ENCODE data around the gene SLC29A4. TPM values are rescaled to one million over a fixed set of nuclear protein-coding genes. Genes with fewer than 3 reads are reported as not detected.
"Not testable (repeated sequence)": the region's sequence is repeated elsewhere in the genome, so short reads cannot be mapped to it uniquely, and the experiment has no call there.

The SLC29A4 gene
- total RNA-seq, 1 experiment from 2014 or later: 6.9 TPM

GRCh38 chr7:5296015-5296610, 13.4 kb downstream of the SLC29A4 start:
- no peak for DNase-seq (ENCODE audit: low read depth)

DNA sequence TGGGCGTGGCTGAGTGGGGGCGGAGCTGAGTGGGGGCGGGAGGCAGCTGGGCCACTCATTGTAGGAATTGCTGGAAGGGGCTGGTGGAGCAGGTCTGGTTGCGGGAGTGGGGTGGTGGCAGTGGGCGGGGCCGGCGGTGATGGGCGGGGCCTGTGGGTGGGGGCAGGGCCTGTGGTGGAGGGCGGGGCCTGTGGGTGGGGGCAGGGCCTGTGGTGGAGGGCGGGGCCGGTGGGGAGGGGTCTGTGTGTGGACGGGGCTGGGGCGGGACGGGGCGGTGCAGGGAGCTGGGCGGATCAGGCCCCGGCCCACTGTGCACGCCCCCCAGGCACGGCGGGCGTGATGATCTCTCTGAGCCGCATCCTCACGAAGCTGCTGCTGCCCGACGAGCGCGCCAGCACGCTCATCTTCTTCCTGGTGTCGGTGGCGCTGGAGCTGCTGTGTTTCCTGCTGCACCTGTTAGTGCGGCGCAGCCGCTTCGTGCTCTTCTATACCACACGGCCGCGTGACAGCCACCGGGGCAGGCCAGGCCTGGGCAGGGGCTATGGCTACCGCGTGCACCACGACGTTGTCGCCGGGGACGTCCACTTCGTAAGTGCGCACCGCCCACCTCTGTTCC, 14.0 kb downstream of the SLC29A4 start:
- no peak for DNase-seq (ENCODE audit: low read depth)

DNA sequence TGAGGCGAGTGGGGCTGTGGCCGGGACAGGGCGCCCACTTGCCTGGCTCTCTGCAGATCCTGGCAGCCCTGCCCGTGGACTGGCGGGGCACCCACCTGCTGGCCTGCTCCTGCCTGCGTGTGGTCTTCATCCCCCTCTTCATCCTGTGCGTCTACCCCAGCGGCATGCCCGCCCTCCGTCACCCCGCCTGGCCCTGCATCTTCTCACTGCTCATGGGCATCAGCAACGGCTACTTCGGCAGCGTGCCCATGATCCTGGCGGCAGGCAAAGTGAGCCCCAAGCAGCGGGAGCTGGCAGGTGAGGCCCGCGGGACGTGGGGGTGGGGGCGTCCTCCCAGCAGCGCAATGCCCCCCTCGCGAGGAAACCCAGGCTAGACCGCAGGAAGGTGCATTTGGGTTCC, 17.6 kb downstream of the SLC29A4 start:
- no peak for DNase-seq (ENCODE audit: low read depth)

DNA sequence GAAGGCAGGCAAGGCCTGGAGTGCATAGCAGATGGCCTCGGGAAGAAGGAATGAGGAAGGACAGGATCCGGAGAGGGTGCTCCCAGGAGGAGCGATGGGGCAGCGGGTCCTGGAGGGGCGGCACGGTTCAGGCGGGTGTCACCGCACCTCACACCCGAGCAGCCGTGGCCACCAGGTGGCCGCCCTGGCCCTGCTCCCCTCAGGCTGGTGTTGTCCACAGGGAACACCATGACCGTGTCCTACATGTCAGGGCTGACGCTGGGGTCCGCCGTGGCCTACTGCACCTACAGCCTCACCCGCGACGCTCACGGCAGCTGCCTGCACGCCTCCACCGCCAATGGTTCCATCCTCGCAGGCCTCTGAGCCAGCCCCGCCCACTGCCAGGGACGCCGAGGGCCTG, 19.8 kb downstream of the SLC29A4 start:
- DNase-seq (ENCODE audit: low read depth): no peak

DNA sequence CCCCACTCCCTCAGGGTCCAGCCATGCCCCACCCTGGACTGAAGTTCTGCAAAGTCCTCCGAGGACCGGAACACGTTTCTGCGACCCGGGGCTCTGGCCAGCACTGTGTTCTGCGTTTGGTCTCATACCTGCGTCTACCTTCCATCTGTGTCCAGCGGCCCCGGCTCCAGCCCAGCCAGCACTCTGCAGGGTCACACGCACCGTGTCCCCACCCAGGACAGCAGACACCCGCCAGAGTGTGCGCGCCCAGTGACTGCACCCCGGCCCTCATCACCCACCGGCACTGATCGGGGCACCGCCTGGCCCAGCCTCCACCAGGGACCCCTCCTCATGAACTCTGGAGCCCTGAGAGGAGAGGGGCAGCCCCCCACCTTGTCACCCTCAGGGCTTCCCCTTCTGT, 20.3 kb downstream of the SLC29A4 start:
- no peak for DNase-seq (ENCODE audit: low read depth)

- no peak for DNase-seq (ENCODE audit: low read depth)
Observed at GRCh38 chr7:5303591-5304505, 21.1 kb downstream of the SLC29A4 start.

DNA sequence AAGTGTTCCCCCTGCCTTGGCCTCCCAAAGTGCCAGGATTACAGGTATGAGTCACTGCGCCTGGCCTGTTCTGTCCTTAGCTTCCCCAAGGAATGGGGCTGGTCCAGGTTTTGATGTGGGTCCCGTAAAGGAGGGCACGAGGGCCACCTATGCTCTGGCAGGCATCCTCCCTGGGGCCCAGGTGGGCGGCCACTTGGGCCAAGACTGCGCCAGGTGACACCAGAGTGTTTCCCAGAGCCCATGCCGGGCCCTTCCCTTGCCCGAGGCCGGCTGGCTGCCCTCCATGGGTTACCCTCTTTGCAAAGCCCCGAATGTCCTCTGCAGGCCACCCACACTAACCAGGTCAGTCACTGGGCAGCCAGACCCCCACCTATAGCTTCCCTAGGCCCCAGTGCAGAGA, 22.3 kb downstream of the SLC29A4 start:
- not testable (repeated sequence) for DNase-seq (ENCODE audit: low read depth)

DNA sequence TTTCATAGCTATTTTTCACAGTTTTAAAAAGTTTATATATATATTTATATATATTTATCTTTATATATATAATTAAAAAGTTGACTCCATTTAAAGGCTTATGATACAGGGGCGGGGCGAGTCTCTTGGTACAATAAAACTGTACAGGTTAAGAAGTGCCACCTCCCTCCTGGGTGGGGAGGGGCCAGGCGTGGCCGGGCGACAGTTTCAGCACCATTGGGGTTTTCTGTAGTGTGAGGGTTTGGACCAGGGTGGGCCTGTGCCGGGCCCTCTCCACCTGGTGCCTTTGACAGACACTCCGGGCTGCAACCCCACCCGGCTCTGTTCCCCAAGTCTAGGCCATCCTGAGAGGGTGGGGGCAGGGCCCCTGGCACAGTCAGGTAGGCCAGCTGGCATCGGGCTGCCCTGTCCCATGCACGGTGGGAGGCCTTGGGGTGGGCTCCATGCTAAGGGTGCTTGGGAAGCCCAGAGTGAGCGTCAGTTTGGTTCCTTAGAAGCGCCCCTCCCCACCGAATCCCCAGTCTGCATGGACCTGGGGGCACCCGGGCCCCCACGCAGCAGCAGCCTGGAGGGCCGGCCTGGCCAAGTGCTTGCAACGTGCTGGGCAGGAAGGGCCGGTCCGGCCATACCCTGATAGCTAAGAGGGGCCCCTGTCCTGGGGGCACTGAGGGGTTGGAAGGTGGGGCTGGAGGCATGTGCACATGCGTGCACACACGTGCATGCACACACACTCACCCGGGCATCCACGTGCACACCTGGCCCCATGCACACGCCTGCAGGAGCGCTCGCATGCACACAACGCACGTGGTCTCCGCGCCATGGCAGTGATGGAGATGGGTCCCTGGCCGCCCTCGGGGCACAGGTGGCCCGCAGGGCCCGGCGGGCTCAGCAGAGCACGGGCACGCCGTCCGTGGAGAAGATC, 24.7 kb downstream of the SLC29A4 start:
- DNase-seq (ENCODE audit: low read depth): not testable (repeated sequence)

DNA sequence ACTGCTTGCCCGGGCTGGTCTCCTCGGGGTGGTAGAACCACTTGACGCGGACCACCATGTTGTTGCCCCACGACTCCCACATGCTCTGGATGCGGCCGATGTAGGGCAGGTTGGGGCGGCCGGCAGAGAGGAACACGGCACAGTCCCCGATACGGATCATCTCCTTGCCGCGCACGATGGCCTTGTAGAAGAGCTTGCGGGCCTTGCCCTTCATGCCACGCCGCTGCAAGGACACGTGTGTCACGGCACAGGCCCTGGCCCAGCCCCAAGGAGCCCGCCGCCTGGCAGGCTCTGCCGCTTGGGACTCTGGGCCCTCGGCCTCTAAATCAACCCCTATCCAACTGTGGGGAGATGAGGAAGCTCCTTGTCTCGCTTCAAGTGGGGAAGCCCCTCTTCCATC, 26.4 kb downstream of the SLC29A4 start:
- no peak for DNase-seq (ENCODE audit: low read depth)

GRCh38 chr7:5310822-5311405, 28.2 kb downstream of the SLC29A4 start:
- no peak for DNase-seq (ENCODE audit: low read depth)

- DNase-seq (ENCODE audit: low read depth): not testable (repeated sequence)
Observed at GRCh38 chr7:5312276-5313070, 29.7 kb downstream of the SLC29A4 start.

GRCh38 chr7:5313076-5313885, 30.5 kb downstream of the SLC29A4 start:
- not testable (repeated sequence) for DNase-seq (ENCODE audit: low read depth)

- no peak for DNase-seq (ENCODE audit: low read depth)
Observed at GRCh38 chr7:5314864-5315263, 32.1 kb downstream of the SLC29A4 start.

GRCh38 chr7:5315761-5316160, 33.0 kb downstream of the SLC29A4 start:
- DNase-seq (ENCODE audit: low read depth): no peak

DNA sequence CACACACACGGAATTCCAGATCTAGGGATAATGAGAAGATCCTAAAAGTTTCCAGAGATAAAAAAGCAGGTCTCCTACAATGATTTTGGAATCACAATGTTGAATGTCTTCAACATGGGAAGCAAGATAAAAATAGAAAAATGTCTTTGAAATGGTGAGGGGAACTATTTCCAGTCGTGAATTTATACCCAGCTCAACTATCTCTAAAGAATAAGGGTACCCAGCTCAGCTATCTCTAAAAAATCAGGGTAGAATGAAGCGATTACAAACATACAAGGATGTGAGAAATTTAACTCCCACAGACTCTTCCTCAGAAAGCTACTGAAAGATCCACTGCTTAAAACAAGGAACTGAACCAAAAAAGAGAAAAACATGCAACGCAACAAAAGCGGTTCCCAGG, 35.9 kb downstream of the SLC29A4 start:
- not testable (repeated sequence) for DNase-seq (ENCODE audit: low read depth)

DNA sequence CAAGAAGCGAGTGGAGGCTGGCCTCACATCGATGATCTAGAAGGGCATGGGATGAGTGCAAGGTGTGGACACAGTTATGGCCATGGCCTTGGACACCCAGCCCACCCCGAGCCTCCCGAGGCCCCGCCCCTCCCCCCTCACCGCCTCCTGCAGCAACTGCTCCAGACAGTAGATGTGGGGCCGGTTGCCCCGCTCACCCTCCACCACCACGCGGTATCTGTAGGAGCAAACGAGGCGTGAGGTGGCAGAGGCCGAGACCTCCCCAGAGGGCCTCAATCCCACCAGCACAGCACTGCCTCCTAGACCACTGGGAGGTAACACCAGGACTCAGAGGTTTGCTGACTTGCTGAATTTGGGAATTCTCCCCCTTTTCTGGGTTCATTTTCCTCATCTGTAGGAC, 37.6 kb downstream of the SLC29A4 start:
- no peak for DNase-seq (ENCODE audit: low read depth)

GRCh38 chr7:5320802-5321396, 38.2 kb downstream of the SLC29A4 start:
- DNase-seq (ENCODE audit: low read depth): no peak

DNA sequence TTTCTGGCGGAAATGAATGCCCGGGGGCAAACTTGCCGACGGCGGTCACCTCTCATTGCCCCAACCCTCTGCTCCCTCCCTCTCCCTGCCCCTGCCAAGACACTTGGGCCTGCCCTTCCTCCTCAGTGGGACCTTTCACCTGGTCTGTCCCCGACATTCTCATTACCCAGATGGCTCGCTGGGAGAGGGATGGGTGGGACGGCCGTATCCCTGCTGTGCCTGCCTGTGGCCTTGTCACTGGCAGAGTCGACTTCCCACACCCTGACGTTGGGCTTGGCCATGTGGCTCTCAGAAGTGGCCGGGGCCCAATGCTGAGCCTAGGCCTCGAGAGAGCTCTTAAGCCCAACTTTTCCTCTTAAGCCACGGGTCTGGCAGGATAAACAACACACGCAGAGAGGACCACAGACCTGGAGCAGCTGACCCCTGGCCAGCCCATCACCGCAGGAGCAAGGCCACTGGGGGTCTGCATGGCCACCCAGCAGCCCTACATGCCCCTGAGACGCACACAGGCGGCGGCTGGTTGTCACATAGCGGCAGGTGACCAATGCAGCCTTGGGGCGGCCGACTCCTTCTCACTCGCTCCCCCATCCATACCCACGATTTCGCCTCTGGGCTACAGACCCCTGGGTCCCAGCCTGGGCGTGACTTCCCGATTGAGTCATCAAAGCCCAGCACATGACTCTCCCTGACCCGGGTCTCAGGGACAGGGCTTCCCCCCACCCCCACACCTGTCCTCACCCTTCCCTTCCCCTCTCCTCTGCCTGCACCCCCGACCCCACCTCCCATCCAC, 40.1 kb downstream of the SLC29A4 start:
- no peak for DNase-seq (ENCODE audit: low read depth)
